GM12878 (cell line): ENCODE measurements around the gene SPN. TPM values are rescaled to one million over a fixed set of nuclear protein-coding genes. Genes with fewer than 3 reads are reported as not detected.
"Not testable (repeated sequence)": the region's sequence is repeated elsewhere in the genome, so short reads cannot be mapped to it uniquely, and the experiment has no call there.

Experiments
- ATAC-seq: fragments of 200-7000 bp; cut with Tn5 transposase; 3 replicates; pipeline ENCODE4 v1.9.1; 2020; ENCODE audit warnings: mild to moderate bottlenecking, moderate library complexity
- BruUV-seq: library from RNA; stranded (reverse); fragments of 400-500 nt; replicated peaks from 2 replicates; lab custom pipeline; 2021; lab: Mats Ljungman, UMichigan
- CTCF ChIA-PET: fragments of 300-600 bp; sonication (Branson Sonifier 250); formaldehyde crosslinking; extraction: SDS; loops from one replicate; lab custom pipeline; 2021; ENCODE audit warnings: inconsistent platforms; lab: Yijun Ruan, JAX
- POLR2A ChIA-PET: fragments of 350-600 bp; formaldehyde crosslinking; extraction: SDS; loops from one replicate; lab custom pipeline; 2021; ENCODE audit warnings: inconsistent platforms; lab: Charles Lee
- RAD21 ChIA-PET: fragments of 300-600 bp; sonication (Branson Sonifier 250); formaldehyde crosslinking; loops from one replicate; lab custom pipeline; 2023; ENCODE audit warnings: antibody characterized with exemption; ENCODE audit not compliant: unreplicated experiment; lab: Charles Lee
- SMC1A ChIA-PET: fragments of 300-600 bp; sonication (Branson Sonifier 250); formaldehyde crosslinking; loops from one replicate; lab custom pipeline; 2023; ENCODE audit not compliant: unreplicated experiment, uncharacterized antibody; lab: Charles Lee
- DNase-seq: peaks from one replicate; pipeline ENCODE4 v3.0.0-alpha.2; 2011; ENCODE audit warnings: low read depth, low spot score
- FAIRE-seq: peaks from 3 replicates; lab custom pipeline; 2011; peaks lifted over from hg19 to GRCh38; lab: Jason Lieb, UNC
- H2AFZ ChIP-seq: 2 replicates; pipeline ENCODE4 v1.6.0; 2011; ENCODE audit warnings: low read depth, low read length, control low read depth; ENCODE audit not compliant: control insufficient read depth
- H3K27ac ChIP-seq: 2 replicates; pipeline ENCODE4 v1.5.1; 2011; ENCODE audit warnings: control low read depth; ENCODE audit not compliant: control insufficient read depth, insufficient read depth
- H3K27me3 ChIP-seq, 2 experiments: replicated peaks in 1 of 2; 2 replicates each; pipeline versions ENCODE4 v1.6.0 to v1.6.1; 2011; ENCODE audit warnings: low read length in 1 of 2; ENCODE audit not compliant: control insufficient read depth in 2 of 2, insufficient read depth in 2 of 2
- H3K36me3 ChIP-seq, 2 experiments: 2 replicates each; pipeline ENCODE4 v1.5.1; 2011; ENCODE audit warnings: low read length in 1 of 2; ENCODE audit not compliant: control insufficient read depth in 2 of 2, insufficient read depth in 2 of 2
- H3K4me1 ChIP-seq: 2 replicates; pipeline ENCODE4 v1.6.1; 2011; ENCODE audit warnings: mild to moderate bottlenecking, low read length, moderate library complexity, mixed read lengths; ENCODE audit not compliant: control insufficient read depth, insufficient read depth
- H3K4me2 ChIP-seq: 2 replicates; pipeline ENCODE4 v1.6.0; 2011; ENCODE audit warnings: control low read depth; ENCODE audit not compliant: control insufficient read depth, insufficient read depth
- H3K4me3 ChIP-seq: fragments of 200-600 bp; sonication (generic); 2 replicates; pipeline ENCODE4 v1.5.1; 2016
- H3K79me2 ChIP-seq: 2 replicates; pipeline ENCODE4 v1.6.0; 2011; ENCODE audit warnings: low read length; ENCODE audit not compliant: control insufficient read depth, insufficient read depth
- H3K9ac ChIP-seq: 2 replicates; pipeline ENCODE4 v1.8.0; 2011; ENCODE audit warnings: low read length, control low read depth, mixed read lengths; ENCODE audit not compliant: control insufficient read depth, insufficient read depth
- H3K9me3 ChIP-seq: replicated peaks from 3 replicates; pipeline ENCODE4 v1.5.1; 2011; ENCODE audit warnings: mild to moderate bottlenecking, low read length; ENCODE audit not compliant: control insufficient read depth, insufficient read depth
- H4K20me1 ChIP-seq: 2 replicates; pipeline ENCODE4 v1.6.0; 2011; ENCODE audit not compliant: control insufficient read depth, insufficient read depth
- WGBS: methylation state at CpG from one replicate; pipeline ENCODE4 v1.1.6; 2016; ENCODE audit warnings: low lambda C conversion rate; ENCODE audit not compliant: insufficient replicate concordance, insufficient coverage; ENCODE audit errors: missing lambda C conversion rate; 5-methylcytosine and 5-hydroxymethylcytosine counted together
- in situ Hi-C: fragments of 300-500 bp; cut with MboI; formaldehyde crosslinking; loops from 9 replicates; pipeline ENCODE4 v1.14.3; 2018; ENCODE audit warnings: mixed read lengths
- intact Hi-C: fragments of 100-400 bp; cut with micrococcal nuclease; formaldehyde crosslinking; loops from one replicate; pipeline ENCODE4 v1.14.2; 2022; ENCODE audit not compliant: unreplicated experiment
- polyA plus RNA-seq, 11 experiments: library from polyadenylated mRNA; depleted of rRNA in 4 of 11; unstranded in 6 of 11; stranded (reverse) in 5 of 11; fragments of >200 nt; fragmentation: Nextera tagmentation in 4 of 11; fragmentation: Illumina TruSeq in 1 of 11; extraction: Ambion mirVana in 4 of 11; extraction: Trizol in 1 of 11; gene quantifications; 1 replicate in 1 of 11; 2 replicates in 10 of 11; pipeline versions ENCODE4 v1.2.1 to v1.2.3, GENCODE V29; 2011 to 2016; ENCODE audit warnings: inconsistent platforms in 2 of 11, missing spikeins in 2 of 11, low read depth in 1 of 11
- total RNA-seq, 4 experiments: library from RNA; depleted of rRNA in 3 of 4; stranded (reverse); fragments of >200 nt in 3 of 4; fragmentation: Illumina TruSeq in 1 of 4; extraction: Trizol in 1 of 4; gene quantifications; 2 replicates each; pipeline versions ENCODE4 v1.2.1 to v1.2.3, GENCODE V29; 2013 to 2021

Gene SPN
- total and polyA plus RNA-seq, 10 of the 15 experiments (the other 5 are each of a cell fraction or from before 2014, with no cell fraction given): 16.2 to 173 (median 92.7) TPM

DNA sequence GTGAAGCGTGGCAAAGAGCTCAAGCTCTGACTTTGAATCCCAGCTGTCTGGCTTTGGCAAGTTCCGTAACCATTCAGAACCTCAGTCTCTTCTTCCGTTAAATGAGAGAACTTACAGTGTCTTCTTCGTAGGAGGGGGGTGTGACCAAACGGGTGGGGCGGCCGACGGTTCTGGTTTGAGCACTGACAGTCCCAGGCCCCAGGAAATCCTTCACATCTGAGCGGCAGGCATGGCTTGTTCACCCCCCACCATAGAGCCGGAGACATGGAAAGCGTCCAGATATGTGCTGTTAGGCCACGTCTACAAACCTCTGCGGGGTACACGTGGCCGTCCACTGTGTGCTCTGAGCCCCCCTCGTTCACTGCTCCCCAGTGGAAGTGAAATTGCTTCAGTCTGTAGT, 27.1 kb upstream of the SPN start:
- in situ Hi-C loops, BruUV-seq, CTCF ChIA-PET: not testable (repeated sequence)

DNA sequence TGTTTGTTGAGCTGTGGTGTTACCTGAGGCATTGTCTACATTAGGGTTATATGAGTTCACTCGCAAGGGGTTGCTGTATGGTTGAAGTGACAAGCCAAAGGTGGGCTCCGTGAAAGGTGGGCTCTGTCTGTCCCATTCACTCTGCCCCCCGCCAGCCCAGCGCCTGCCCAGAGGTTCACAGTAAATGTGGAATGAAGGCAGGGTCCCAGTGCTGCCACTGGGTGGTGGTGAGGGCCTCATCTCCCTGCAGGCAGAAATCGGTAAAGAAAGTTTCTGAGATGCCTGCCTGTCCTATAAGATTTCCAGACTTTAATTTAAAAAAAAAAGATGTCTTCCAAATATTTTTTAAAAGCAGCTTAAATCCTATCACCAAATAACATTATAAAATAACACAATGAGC, 26.7 kb upstream of the SPN start:
- FAIRE-seq, H3K4me3 ChIP-seq, CTCF ChIA-PET, DNase-seq, POLR2A ChIA-PET, BruUV-seq, H2AFZ ChIP-seq, H4K20me1 ChIP-seq, in situ Hi-C loops, H3K27ac ChIP-seq, SMC1A ChIA-PET, H3K9me3 ChIP-seq, H3K36me3 ChIP-seq, H3K27me3 ChIP-seq, H3K9ac ChIP-seq, H3K79me2 ChIP-seq, H3K4me2 ChIP-seq, intact Hi-C loops, H3K4me1 ChIP-seq: not testable (repeated sequence)
- ATAC-seq: peak; percentile 72
- 71% methylated on average over 1 of the region's 5 CpGs for WGBS
- RAD21 ChIA-PET: interaction anchor here (0.6 kb wide), 1 partner anchor 796 kb away, joined by 3 read pairs; no protein-coding TSS in a partner anchor

More for the DNA sequence above, 27.1 kb upstream of the SPN start:
- RAD21 ChIA-PET, ATAC-seq, H4K20me1 ChIP-seq, H3K36me3 ChIP-seq, H3K27me3 ChIP-seq, H3K4me3 ChIP-seq, POLR2A ChIA-PET, DNase-seq, H3K9me3 ChIP-seq, SMC1A ChIA-PET, H3K4me2 ChIP-seq, intact Hi-C loops, H3K4me1 ChIP-seq, FAIRE-seq, H3K27ac ChIP-seq, H3K79me2 ChIP-seq, H2AFZ ChIP-seq, H3K9ac ChIP-seq: not testable (repeated sequence)
- 92% methylated on average over 15 of the region's 16 CpGs for WGBS

- RAD21 ChIA-PET, in situ Hi-C loops, H3K79me2 ChIP-seq, POLR2A ChIA-PET, H3K27me3 ChIP-seq, H3K4me3 ChIP-seq, DNase-seq, intact Hi-C loops, BruUV-seq, H3K27ac ChIP-seq, H3K9me3 ChIP-seq, H3K9ac ChIP-seq, CTCF ChIA-PET, H4K20me1 ChIP-seq, SMC1A ChIA-PET, ATAC-seq, FAIRE-seq, H3K36me3 ChIP-seq, H3K4me2 ChIP-seq, H2AFZ ChIP-seq: not testable (repeated sequence)
- peaks cover 21% of the 10 kb centered on the region for H3K4me1 ChIP-seq
- 85% methylated on average over 8 of the region's 8 CpGs for WGBS
Observed at GRCh38 chr16:29638751-29639150, 24.3 kb upstream of the SPN start.
